Measurements from ENCODE around the gene RYR1.

The RYR1 gene

GRCh38 chr19:38528931-38529330 lies 95.4 kb downstream of the RYR1 start:
- H3K36me3 ChIP-seq = no peaks in the 10 kb centered on the region
- no peak for TF ChIP-seq CTCF (IDR thresholded peaks at IDR 0.05; ENCODE audit: low read depth, low read length)

DNA sequence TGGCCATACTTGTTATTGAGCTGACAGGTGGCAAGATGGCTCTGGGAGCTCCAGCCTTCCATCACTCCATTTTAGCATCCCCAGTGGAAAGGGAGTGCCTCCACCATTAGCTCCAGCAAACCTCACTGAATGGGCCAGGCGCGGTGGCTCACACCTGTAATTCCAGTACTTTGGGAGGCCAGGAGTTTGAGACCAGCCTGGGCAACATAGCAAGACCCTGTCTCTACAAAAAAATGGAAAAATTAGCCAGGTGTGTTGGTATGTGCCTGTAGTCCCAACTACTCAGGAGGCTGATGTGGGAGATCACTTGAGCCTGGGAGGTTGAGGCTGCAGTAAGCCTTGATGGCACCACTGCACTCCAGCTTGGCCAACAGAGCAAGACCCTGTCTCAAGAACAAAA lies 98.0 kb downstream of the RYR1 start:
- Histone ChIP-seq H3K9me3 (no peaks in the 10 kb centered on the region), H3K4me1 (no peaks in the 10 kb centered on the region), H3K4me3 (ENCODE audit: low read depth, low read length) (no peak overlapping the region), H3K27me3 (no peaks in the 10 kb centered on the region; the same call in 1 of the 2 replicates), H3K36me3 (no peaks in the 10 kb centered on the region)
- no peak for DNase-seq
- no peak for TF ChIP-seq CTCF (IDR thresholded peaks at IDR 0.05; ENCODE audit: low read depth, low read length)

More at GRCh38 chr19:38528931-38529330, 95.4 kb downstream of the RYR1 start:
- Histone ChIP-seq H3K4me3 (ENCODE audit: low read depth, low read length) (no peak overlapping the region), H3K27me3 (no peaks in the 10 kb centered on the region), H3K9me3 (no peaks in the 10 kb centered on the region), H3K4me1 (no peaks in the 10 kb centered on the region)
- DNase-seq = no peak

- no peak for TF ChIP-seq CTCF (IDR thresholded peaks at IDR 0.05; ENCODE audit: low read depth, low read length)
These were observed 99.4 kb downstream of the RYR1 start for GRCh38 chr19:38532939-38533338.

GRCh38 chr19:38534574-38534973 lies 101.1 kb downstream of the RYR1 start:
- no peak for DNase-seq
- no peaks in the 10 kb centered on the region; the same call in 1 of the 2 replicates for H3K27me3 ChIP-seq
- no peaks in the 10 kb centered on the region for H3K4me1 ChIP-seq
- no peaks in the 10 kb centered on the region for H3K36me3 ChIP-seq
- no peak overlapping the region for H3K4me3 ChIP-seq (ENCODE audit: low read depth, low read length)
- no peaks in the 10 kb centered on the region for H3K9me3 ChIP-seq
- no peak for TF ChIP-seq CTCF (IDR thresholded peaks at IDR 0.05; ENCODE audit: low read depth, low read length)

More at GRCh38 chr19:38532939-38533338, 99.4 kb downstream of the RYR1 start:
- Histone ChIP-seq H3K4me3 (ENCODE audit: low read depth, low read length) (no peak overlapping the region), H3K27me3 (no peaks in the 10 kb centered on the region; the same call in 1 of the 2 replicates), H3K36me3 (no peaks in the 10 kb centered on the region), H3K4me1 (no peaks in the 10 kb centered on the region), H3K9me3 (no peaks in the 10 kb centered on the region)
- no peak for DNase-seq

- no peak overlapping the region for H3K4me3 ChIP-seq (ENCODE audit: low read depth, low read length)
- DNase-seq = no peak
- no peaks in the 10 kb centered on the region for H3K9me3 ChIP-seq
- no peaks in the 10 kb centered on the region for H3K4me1 ChIP-seq
- no peaks in the 10 kb centered on the region for H3K36me3 ChIP-seq
- TF ChIP-seq CTCF (IDR thresholded peaks at IDR 0.05; ENCODE audit: low read depth, low read length) = no peak
- no peaks in the 10 kb centered on the region; the same call in 1 of the 2 replicates for H3K27me3 ChIP-seq
These were observed 101.7 kb downstream of the RYR1 start for GRCh38 chr19:38535212-38535611.

DNA sequence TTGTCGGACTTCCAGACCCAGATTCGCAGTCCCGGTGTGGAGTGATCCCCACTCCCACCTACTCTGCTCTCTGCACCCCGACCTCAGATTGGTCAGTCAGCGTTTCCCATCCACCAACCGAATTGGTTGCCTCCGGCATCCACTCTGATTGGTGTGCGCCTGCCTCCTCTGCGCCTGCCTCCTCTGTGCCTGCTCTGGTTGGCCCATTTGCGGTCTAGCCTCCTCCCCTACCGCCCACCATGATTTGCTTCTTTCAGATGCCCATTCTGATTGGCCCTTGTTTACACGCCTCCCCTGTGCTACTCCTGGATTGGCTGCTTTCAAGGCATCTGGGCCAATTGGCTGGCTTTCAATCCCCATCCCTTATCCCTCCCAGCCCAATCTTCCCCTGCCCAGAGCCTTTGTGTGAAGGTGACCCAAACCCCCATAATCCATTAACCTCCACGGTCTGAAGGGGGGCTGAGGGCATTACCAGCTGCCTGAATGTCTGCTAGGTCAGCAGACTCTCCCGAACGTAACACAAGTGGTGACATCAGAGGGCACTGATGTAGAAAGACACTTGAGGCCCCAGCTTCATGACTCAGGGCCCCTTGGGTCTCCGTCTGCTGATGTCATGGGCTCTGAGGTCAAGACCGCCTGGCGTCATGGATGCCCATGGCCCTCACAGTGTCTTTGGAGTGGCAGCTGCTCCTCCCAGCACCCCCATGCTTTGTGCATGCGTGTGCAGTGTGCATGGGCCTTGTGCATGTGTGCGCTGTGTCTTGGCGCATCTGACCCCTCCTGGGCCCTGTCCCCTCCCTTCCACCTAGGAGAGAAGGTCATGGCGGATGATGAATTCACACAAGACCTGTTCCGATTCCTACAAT lies 103.8 kb downstream of the RYR1 start:
- DNase-seq = no peak
- Histone ChIP-seq H3K36me3 (no peaks in the 10 kb centered on the region), H3K9me3 (no peaks in the 10 kb centered on the region), H3K4me3 (ENCODE audit: low read depth, low read length) (no peak overlapping the region), H3K27me3 (no peaks in the 10 kb centered on the region; the same call in 1 of the 2 replicates), H3K4me1 (no peaks in the 10 kb centered on the region)
- no peak for TF ChIP-seq CTCF (IDR thresholded peaks at IDR 0.05; ENCODE audit: low read depth, low read length)
